OCI-LY1 (cell line): ENCODE results near the gene SH3BP1.

Source experiments
- CTCF ChIP-seq: fragments of 200-600 bp; sonication (generic), shearing (Covaris generic); IDR thresholded peaks from 2 replicates; pipeline ENCODE4 v1.5.1; 2017; ENCODE audit warnings: mild to moderate bottlenecking, antibody characterized with exemption, low read length, moderate library complexity, mixed read lengths
- EZH2 ChIP-seq: fragments of 200-600 bp; sonication (generic), shearing (Covaris generic); IDR thresholded peaks from 2 replicates; pipeline ENCODE4 v1.8.0; 2017; ENCODE audit warnings: borderline replicate concordance, mixed run types, mild to moderate bottlenecking, antibody characterized with exemption, low read length, moderate library complexity, mixed read lengths

- TF ChIP-seq CTCF (no peak), EZH2 (no peak)
Observed at GRCh38 chr22:37632174-37633088, 7.0 kb upstream of the SH3BP1 start.
